Activated effector memory CD4-positive, alpha-beta T cell treated with anti-CD3 and anti-CD28 coated beads, Interleukin-2, amount 50 U/mL, for 16 hours (primary cell): Measurements from ENCODE around the gene FOSL2.

Source experiments
- DNase-seq: peaks from one replicate; pipeline ENCODE4 v3.0.0-alpha.2; 2020

Gene FOSL2

DNA sequence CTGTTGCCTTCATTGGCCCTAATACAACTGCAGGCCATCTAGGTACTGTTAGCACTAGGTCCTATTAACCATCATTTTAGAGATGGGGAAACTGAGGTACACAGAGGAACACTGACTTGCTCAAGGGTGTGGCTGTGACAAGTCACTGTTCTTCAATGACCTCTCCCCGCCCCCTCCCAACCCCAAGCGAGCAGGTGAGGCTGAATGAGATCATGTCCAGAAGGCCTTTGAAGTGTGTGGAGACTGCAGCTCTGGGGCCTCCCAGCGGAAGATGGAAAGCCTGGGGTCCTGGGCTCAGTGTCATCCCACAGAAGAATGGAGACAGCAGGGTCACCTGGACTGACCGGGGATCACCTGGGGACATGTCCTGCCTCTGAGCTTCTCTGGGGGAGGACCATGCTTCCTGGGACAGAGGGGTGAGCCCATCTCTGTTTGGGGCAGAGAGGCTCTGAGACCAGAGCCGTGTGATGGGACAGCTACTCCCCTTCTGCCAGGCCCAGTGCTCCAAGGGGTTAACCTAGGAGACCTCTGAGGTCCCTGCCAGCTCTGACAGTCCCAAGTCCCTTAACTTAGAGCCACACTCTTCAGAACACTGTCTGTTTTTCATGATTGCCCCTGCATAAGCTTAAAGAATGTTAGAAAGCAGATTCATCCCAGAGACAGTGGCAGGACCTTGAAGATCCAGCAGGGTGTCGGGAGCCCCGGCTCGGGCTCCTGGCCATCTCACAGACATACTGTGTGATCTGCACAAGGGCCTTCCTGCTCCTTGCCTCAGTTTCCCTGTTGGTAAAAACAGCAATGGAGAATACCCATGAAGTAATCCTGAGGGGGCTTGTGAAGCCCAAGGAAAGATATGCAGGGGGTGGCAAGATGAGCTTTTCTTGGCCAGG, 16.7 kb upstream of the FOSL2 start:
- no peak for DNase-seq

DNA sequence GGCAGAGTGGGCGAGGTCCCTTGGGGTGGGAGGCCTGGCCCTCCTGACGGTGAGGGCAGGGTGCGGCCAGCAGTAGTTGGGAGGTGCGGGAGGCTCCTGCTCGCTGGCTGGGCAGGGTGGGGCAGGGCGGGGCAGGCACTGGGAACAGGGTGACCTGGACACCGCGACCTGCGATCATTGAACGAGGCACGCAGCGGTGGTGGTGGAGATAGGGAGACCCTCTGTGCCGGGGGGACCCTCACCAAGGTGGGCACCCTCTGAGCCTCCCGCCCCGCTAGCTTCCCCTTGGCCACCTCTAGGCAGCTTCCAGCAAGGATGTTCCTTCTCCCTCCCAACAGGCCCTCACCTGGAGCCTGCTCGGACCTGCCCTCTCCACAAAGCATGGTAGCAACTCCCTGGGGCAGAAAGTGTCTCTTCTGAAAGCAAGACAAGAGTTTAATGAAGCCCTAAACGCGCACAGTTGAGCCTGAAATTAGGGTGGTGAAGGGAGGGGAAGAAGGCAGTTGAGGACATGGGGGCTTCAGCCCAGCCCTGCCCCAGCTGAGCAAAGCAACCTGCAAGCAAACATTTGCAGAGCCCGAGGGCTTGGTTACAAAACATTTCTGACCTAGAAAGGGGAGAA, 15.4 kb upstream of the FOSL2 start:
- no peak for DNase-seq

DNA sequence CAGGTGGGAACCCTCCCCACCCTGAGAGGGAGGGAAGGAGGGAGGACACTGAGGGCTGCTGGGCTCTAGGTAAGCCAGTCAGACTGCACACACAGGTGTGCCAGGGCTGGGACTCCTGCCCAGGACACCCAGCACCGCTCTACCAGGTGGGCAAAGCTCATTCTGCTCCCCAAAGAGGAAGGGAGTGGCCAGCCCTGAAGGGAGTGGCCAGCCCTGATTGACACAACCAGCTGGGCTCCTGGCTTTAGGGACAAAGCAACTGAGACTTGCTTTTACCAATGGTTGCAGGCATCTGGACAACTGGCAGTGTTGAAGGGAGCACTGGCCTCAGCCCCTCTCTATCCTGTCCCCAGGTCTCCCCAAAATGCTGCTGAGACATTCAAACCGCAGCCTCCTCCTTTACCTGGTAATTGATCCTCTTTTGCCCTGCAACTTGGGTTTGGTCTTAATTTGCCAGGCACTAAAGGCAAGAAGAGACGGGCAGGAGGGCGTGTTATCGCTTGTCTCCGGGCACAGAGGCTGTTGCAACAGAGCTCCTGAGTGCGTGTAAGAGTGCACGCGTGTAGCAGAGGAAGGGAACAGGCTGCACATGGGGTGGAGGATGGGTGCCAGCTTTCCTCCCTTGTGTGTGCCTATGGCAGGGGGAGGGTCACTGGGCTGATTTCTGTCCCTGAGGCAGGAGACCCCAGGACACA, 14.5 kb upstream of the FOSL2 start:
- DNase-seq, result no peak

DNA sequence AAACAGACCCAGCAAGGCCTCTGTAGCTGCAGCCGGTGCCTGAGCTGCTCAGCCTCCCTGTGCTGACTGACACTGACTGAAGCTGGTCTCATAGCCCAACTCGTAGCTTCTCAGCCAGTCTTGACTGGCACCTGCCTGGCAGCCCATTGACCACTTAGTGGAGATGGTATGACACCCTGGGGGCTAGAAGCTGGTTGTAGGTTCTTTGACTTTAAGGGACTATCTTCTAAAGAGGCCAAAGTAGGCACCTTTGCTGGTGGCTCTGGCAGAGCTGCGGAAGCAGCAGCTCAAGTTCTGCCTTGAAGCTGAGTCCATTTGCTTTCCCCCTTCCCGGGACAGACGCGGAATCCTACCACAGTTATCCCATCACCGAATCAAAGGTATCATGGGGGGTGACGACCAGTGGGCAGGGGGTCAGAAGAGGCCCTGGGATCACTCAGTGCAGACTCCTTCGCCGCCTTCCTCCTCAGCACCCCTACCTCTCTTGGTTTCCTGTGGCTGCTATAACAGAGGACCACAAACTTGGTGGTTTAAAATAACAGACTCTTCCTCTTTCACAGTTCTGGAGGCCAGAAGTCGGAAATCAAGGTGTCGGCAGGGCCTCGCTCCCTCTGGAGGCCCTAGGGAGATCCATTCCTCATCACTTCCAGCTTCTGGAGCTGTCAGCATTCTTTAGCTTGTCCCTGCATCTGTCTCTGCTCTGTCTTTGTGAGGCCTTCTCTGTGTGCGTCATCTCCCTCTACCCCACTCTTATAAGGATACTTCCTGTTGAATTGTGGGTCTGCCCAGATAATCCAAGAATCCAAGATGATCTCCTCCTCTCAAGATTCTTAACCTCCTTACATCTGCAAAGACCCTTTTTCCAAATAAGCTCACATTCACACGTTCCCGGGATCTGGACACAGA, 13.7 kb upstream of the FOSL2 start:
- DNase-seq, result no peak

DNA sequence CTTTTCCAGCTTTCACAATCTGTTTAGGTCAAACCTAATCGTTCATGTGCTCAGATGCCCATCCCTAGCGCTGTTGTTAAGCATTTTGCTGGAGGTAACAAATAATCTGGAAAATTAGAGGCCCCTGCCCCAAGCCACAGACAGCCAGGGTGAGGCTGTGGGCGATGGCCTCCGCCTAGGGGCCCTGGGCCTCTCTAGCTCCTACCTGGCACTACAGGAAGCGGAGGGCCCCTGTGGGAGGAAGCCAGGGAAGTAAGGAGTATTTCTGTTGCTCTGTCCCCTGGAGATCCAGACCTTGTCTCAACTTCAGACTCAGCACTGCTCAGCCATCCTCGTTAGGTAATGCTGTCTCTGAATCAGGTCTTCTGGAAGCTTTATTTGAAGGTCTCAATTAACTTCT, 12.4 kb upstream of the FOSL2 start:
- DNase-seq, result no peak

- no peak for DNase-seq
Observed at GRCh38 chr2:28381225-28382180, 11.2 kb upstream of the FOSL2 start.

- DNase-seq, result no peak
Observed at GRCh38 chr2:28382755-28383154, 9.9 kb upstream of the FOSL2 start.

GRCh38 chr2:28387082-28387960, 5.3 kb upstream of the FOSL2 start:
- DNase-seq, result no peak

GRCh38 chr2:28389399-28390240, 3.0 kb upstream of the FOSL2 start:
- no peak for DNase-seq

GRCh38 chr2:28390241-28390745, 2.4 kb upstream of the FOSL2 start:
- peak; percentile 96 for DNase-seq

DNA sequence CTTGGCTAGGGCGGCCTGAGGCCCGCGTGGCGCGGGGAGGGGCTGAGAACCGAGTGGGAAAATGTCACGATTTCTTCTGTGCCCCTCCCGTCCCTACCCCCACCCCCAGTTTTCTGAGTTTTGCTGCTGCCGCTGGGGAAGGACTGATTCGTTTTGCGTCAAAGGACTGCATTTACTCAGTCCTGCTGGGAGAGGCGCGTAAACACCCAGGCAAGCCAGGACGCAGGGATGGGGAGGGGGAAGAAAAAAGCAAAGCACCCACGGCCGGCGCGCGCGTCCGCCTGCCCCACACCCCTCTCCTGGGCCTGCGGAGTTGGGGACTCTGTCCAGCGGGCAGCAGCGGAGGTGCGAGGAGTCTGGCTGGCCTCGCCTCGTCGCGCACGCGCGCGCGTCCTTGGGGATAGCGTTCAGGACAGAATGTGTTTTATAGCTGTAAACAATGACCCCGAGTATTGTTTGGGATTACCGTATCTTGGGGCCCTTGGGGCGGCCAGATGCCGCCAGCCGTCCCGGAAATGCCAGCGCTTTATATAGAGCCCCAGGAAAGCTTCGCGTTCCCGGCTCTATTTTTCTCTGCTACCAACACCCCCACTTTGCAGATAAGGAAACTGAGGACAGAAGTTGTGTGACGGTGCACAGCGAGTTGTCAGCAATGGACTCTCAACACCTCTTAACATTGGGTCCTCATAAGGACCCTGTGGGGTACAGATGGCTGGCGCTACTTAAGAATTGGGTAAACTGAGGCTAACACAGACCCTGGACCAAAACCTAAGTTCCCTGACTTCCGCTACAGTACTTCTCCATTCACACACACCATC, 1.7 kb upstream of the FOSL2 start:
- no peak for DNase-seq

GRCh38 chr2:28391564-28392296, 928 bp upstream of the FOSL2 start:
- peak; percentile 86 for DNase-seq

GRCh38 chr2:28393114-28393836, 617 bp downstream of the FOSL2 start:
- peak; percentile 84 for DNase-seq

DNA sequence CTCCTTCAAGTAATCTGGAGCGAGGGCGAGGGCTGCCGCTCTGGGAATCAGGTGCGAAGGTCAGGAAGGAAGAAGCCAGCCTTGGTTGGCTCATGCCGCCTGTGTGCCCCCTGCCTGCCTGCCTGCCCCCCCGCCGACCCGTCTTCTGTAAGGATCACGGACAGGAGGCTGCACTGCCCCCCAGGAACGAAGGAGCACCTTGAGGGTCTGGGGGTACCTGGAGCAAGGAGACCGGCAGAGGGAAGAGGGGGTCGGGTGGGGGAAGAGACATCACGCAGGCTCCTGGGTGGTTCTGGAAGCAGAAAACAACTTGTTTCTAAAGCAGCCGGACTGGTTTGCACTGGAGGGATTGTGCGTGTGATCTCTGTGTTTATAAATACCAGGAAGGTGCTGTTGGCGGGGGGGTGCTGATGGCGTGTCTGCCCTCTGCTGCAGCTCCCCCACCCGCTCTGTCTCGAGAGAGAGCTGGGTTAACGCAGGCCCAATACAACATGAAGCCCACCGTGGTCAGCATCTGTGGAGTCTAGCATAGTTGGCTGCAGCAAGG, 1.7 kb downstream of the FOSL2 start:
- DNase-seq, result peak; percentile 66

GRCh38 chr2:28394997-28395333, 2.3 kb downstream of the FOSL2 start:
- no peak for DNase-seq

DNA sequence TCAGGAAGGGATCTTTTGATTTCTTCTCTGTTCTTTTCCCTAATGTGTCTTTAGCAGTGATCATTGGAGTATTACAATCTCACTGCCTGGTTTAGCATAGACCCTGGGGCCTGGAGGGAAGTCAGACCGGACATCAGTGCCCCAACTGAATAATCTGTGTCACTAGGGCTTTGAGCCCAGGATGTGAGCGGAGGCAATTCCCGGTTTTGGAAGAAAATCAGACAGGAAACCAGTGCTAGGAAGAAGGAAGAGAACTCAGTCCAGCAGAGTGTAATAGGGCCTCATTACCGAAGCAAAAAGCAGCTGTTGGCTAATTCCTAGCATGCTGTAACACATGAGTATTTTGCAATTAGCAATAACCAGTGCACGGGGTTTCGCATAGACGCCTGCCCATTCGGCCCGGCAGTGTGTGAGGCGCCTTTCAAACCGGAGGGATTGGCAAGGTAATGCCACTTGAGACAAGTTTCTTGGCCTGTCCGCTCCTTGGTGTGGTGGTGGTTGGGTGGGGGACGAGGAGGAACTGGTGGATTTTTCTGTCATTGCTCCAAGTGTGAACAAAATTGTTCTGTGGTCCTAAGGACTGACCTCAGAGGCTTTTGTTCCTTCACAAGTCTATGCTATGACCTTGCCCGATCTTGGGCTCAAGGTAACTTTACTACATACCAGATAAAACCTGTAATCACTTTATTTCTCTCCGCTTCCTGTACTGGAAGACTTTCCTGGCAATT, 2.8 kb downstream of the FOSL2 start:
- DNase-seq, result no peak
